GM12878 (cell line): ENCODE measurements around the gene TRIP11. TPM values are rescaled to one million over a fixed set of nuclear protein-coding genes. Genes with fewer than 3 reads are reported as not detected.

Experiments used
- ATAC-seq: fragments of 200-7000 bp; cut with Tn5 transposase; 3 replicates; pipeline ENCODE4 v1.9.1; 2020; ENCODE audit warnings: mild to moderate bottlenecking, moderate library complexity
- BruUV-seq: library from RNA; stranded (reverse); fragments of 400-500 nt; replicated peaks from 2 replicates; lab custom pipeline; 2021; lab: Mats Ljungman, UMichigan
- CTCF ChIA-PET: fragments of 300-600 bp; sonication (Branson Sonifier 250); formaldehyde crosslinking; extraction: SDS; loops from one replicate; lab custom pipeline; 2021; ENCODE audit warnings: inconsistent platforms; lab: Yijun Ruan, JAX
- POLR2A ChIA-PET: fragments of 350-600 bp; formaldehyde crosslinking; extraction: SDS; loops from one replicate; lab custom pipeline; 2021; ENCODE audit warnings: inconsistent platforms; lab: Charles Lee
- RAD21 ChIA-PET: fragments of 300-600 bp; sonication (Branson Sonifier 250); formaldehyde crosslinking; loops from one replicate; lab custom pipeline; 2023; ENCODE audit warnings: antibody characterized with exemption; ENCODE audit not compliant: unreplicated experiment; lab: Charles Lee
- SMC1A ChIA-PET: fragments of 300-600 bp; sonication (Branson Sonifier 250); formaldehyde crosslinking; loops from one replicate; lab custom pipeline; 2023; ENCODE audit not compliant: unreplicated experiment, uncharacterized antibody; lab: Charles Lee
- DNase-seq: peaks from one replicate; pipeline ENCODE4 v3.0.0-alpha.2; 2011; ENCODE audit warnings: low read depth, low spot score
- FAIRE-seq: peaks from 3 replicates; lab custom pipeline; 2011; peaks lifted over from hg19 to GRCh38; lab: Jason Lieb, UNC
- H2AFZ ChIP-seq: 2 replicates; pipeline ENCODE4 v1.6.0; 2011; ENCODE audit warnings: low read depth, low read length, control low read depth; ENCODE audit not compliant: control insufficient read depth
- H3K27ac ChIP-seq: 2 replicates; pipeline ENCODE4 v1.5.1; 2011; ENCODE audit warnings: control low read depth; ENCODE audit not compliant: control insufficient read depth, insufficient read depth
- H3K27me3 ChIP-seq, 2 experiments: replicated peaks in 1 of 2; 2 replicates each; pipeline versions ENCODE4 v1.6.0 to v1.6.1; 2011; ENCODE audit warnings: low read length in 1 of 2; ENCODE audit not compliant: control insufficient read depth in 2 of 2, insufficient read depth in 2 of 2
- H3K36me3 ChIP-seq, 2 experiments: 2 replicates each; pipeline ENCODE4 v1.5.1; 2011; ENCODE audit warnings: low read length in 1 of 2; ENCODE audit not compliant: control insufficient read depth in 2 of 2, insufficient read depth in 2 of 2
- H3K4me1 ChIP-seq: 2 replicates; pipeline ENCODE4 v1.6.1; 2011; ENCODE audit warnings: mild to moderate bottlenecking, low read length, moderate library complexity, mixed read lengths; ENCODE audit not compliant: control insufficient read depth, insufficient read depth
- H3K4me2 ChIP-seq: 2 replicates; pipeline ENCODE4 v1.6.0; 2011; ENCODE audit warnings: control low read depth; ENCODE audit not compliant: control insufficient read depth, insufficient read depth
- H3K4me3 ChIP-seq: fragments of 200-600 bp; sonication (generic); 2 replicates; pipeline ENCODE4 v1.5.1; 2016
- H3K79me2 ChIP-seq: 2 replicates; pipeline ENCODE4 v1.6.0; 2011; ENCODE audit warnings: low read length; ENCODE audit not compliant: control insufficient read depth, insufficient read depth
- H3K9ac ChIP-seq: 2 replicates; pipeline ENCODE4 v1.8.0; 2011; ENCODE audit warnings: low read length, control low read depth, mixed read lengths; ENCODE audit not compliant: control insufficient read depth, insufficient read depth
- H3K9me3 ChIP-seq: replicated peaks from 3 replicates; pipeline ENCODE4 v1.5.1; 2011; ENCODE audit warnings: mild to moderate bottlenecking, low read length; ENCODE audit not compliant: control insufficient read depth, insufficient read depth
- H4K20me1 ChIP-seq: 2 replicates; pipeline ENCODE4 v1.6.0; 2011; ENCODE audit not compliant: control insufficient read depth, insufficient read depth
- ASH2L ChIP-seq: fragments of 300-600, 200-600 bp; sonication (generic); IDR thresholded peaks from 2 replicates; pipeline ENCODE4 v1.6.1; 2017; ENCODE audit warnings: low read depth, mild to moderate bottlenecking, borderline replicate concordance
- BMI1 ChIP-seq: fragments of 450-650 bp; IDR thresholded peaks from 2 replicates; pipeline ENCODE4 v1.6.1; 2016; ENCODE audit warnings: mild to moderate bottlenecking, moderate library complexity, borderline replicate concordance
- EED ChIP-seq: sonication (generic); IDR thresholded peaks from 2 replicates; pipeline ENCODE4 v1.6.1; 2016; ENCODE audit warnings: antibody characterized with exemption, low read depth
- EP300 ChIP-seq, 2 experiments: fragments of 150-350 bp in 1 of 2; IDR thresholded peaks; 2 replicates each; pipeline ENCODE4 v1.6.1; 2011 to 2012; ENCODE audit warnings: low read depth in 2 of 2, low read length in 2 of 2, borderline replicate concordance in 1 of 2, improper control_type of control experiment in 1 of 2, inconsistent platforms in 1 of 2; ENCODE audit not compliant: control insufficient read depth in 1 of 2
- GABPA ChIP-seq: IDR thresholded peaks from 2 replicates; pipeline ENCODE4 v1.6.1; 2014; ENCODE audit warnings: antibody characterized with exemption, low read depth, mild to moderate bottlenecking, inconsistent platforms
- NFIC ChIP-seq: IDR thresholded peaks from 2 replicates; pipeline ENCODE4 v1.6.1; 2012; ENCODE audit warnings: low read depth, mild to moderate bottlenecking, inconsistent platforms, low read length, moderate library complexity
- NR2F1 ChIP-seq: fragments of 450-650 bp; conservative IDR thresholded peaks from 2 replicates; pipeline ENCODE4 v1.6.1; 2017; ENCODE audit warnings: mild to moderate bottlenecking
- PAX8 ChIP-seq: fragments of 450-650 bp; IDR thresholded peaks from 2 replicates; pipeline ENCODE4 v1.6.1; 2017; ENCODE audit warnings: mild to moderate bottlenecking, moderate library complexity
- RELB ChIP-seq: fragments of 450-650 bp; IDR thresholded peaks from 2 replicates; pipeline ENCODE4 v1.6.1; 2017; ENCODE audit warnings: low read depth, mild to moderate bottlenecking, moderate library complexity
- USF2 ChIP-seq: IDR thresholded peaks from 2 replicates; pipeline ENCODE4 v1.6.1; 2011; ENCODE audit warnings: low read depth, low read length, improper control_type of control experiment, borderline replicate concordance
- YY1 ChIP-seq: IDR thresholded peaks from 2 replicates; pipeline ENCODE4 v1.6.1; 2011; ENCODE audit warnings: low read depth, mild to moderate bottlenecking, low read length
- ZZZ3 ChIP-seq: IDR thresholded peaks from 2 replicates; pipeline ENCODE4 v1.6.1; 2011; ENCODE audit warnings: low read depth; ENCODE audit not compliant: control insufficient read depth, insufficient read length
- in situ Hi-C: fragments of 300-500 bp; cut with MboI; formaldehyde crosslinking; loops from 9 replicates; pipeline ENCODE4 v1.14.3; 2018; ENCODE audit warnings: mixed read lengths
- intact Hi-C: fragments of 100-400 bp; cut with micrococcal nuclease; formaldehyde crosslinking; loops from one replicate; pipeline ENCODE4 v1.14.2; 2022; ENCODE audit not compliant: unreplicated experiment
- polyA plus RNA-seq, 11 experiments: library from polyadenylated mRNA; depleted of rRNA in 4 of 11; unstranded in 6 of 11; stranded (reverse) in 5 of 11; fragments of >200 nt; fragmentation: Nextera tagmentation in 4 of 11; fragmentation: Illumina TruSeq in 1 of 11; extraction: Ambion mirVana in 4 of 11; extraction: Trizol in 1 of 11; gene quantifications; 1 replicate in 1 of 11; 2 replicates in 10 of 11; pipeline versions ENCODE4 v1.2.1 to v1.2.3, GENCODE V29; 2011 to 2016; ENCODE audit warnings: inconsistent platforms in 2 of 11, missing spikeins in 2 of 11, low read depth in 1 of 11
- total RNA-seq, 4 experiments: library from RNA; depleted of rRNA in 3 of 4; stranded (reverse); fragments of >200 nt in 3 of 4; fragmentation: Illumina TruSeq in 1 of 4; extraction: Trizol in 1 of 4; gene quantifications; 2 replicates each; pipeline versions ENCODE4 v1.2.1 to v1.2.3, GENCODE V29; 2013 to 2021

The TRIP11 gene
- total and polyA plus RNA-seq, 10 of the 15 experiments (the other 5 are each of a cell fraction or from before 2014, with no cell fraction given): 5.3 to 46.1 (median 19.9) TPM

- ATAC-seq (no peak), FAIRE-seq (no peak), DNase-seq (no peak)
- ChIA-PET POLR2A (interaction anchor here (0.9 to 1.0 kb wide), 2 partner anchors 23 to 38 kb away, joined by 3 to 4 read pairs; no protein-coding TSS in a partner anchor), RAD21 (interaction anchor here (0.7 to 2.1 kb wide), 13 partner anchors 8 to 674 kb away, joined by 3 to 12 read pairs (median 3); no protein-coding TSS in a partner anchor), SMC1A (interaction anchor here (0.8 to 2.1 kb wide), 19 partner anchors 8 to 457 kb away, joined by 3 to 14 read pairs (median 4); partner anchors contain the start of gene ATXN3), CTCF (interaction anchor here (0.7 to 2.3 kb wide), 46 partner anchors 9 to 530 kb away, joined by 3 to 35 read pairs (median 4); partner anchors contain the start of gene ATXN3)
- Histone ChIP-seq H3K9ac (no peak overlapping the region), H3K36me3 (peaks cover 0 to 5% of the 10 kb centered on the region in 2 experiments; a peak in 1 of 4 replicates), H3K27ac (no peak overlapping the region), H4K20me1 (no peaks in the 10 kb centered on the region), H3K27me3 (no peaks in the 10 kb centered on the region), H3K4me2 (no peak overlapping the region), H2AFZ (no peak overlapping the region), H3K9me3 (no peaks in the 10 kb centered on the region), H3K4me3 (no peak overlapping the region), H3K4me1 (no peaks in the 10 kb centered on the region), H3K79me2 (no peaks in the 10 kb centered on the region)
- in situ Hi-C loops (loop anchor here (10.0 kb wide), 1 partner anchor 343 kb away; no protein-coding TSS in a partner anchor), intact Hi-C loops (loop anchor here (2.0 kb wide), 1 partner anchor 347 kb away; no protein-coding TSS in a partner anchor)
- no TSS peak for BruUV-seq
- TF ChIP-seq BMI1: no peak
- TF ChIP-seq GABPA: no peak
- TF ChIP-seq NR2F1: no peak
- TF ChIP-seq USF2: no peak
- TF ChIP-seq RELB: no peak
- no peak for TF ChIP-seq NFIC
- no peak for TF ChIP-seq EED
- no peak for TF ChIP-seq ZZZ3
- no peak for TF ChIP-seq ASH2L
- no peak for TF ChIP-seq EP300 (IDR thresholded peaks at IDR 0.05; ENCODE audit: borderline replicate concordance in 1 of 2, control insufficient read depth in 1 of 2, low read depth in 2 of 2, low read length in 2 of 2)
- TF ChIP-seq PAX8: no peak
- no peak for TF ChIP-seq YY1
Measured at GRCh38 chr14:91997492-91997891, 42.4 kb downstream of the TRIP11 start.
